Neural cell (in vitro differentiated cells): ENCODE measurements around the gene ZDHHC17. TPM values are rescaled to one million over a fixed set of nuclear protein-coding genes. Genes with fewer than 3 reads are reported as not detected.

Source experiments
- H2AFZ ChIP-seq: fragments of 200-600, 300-800 bp; sonication (generic), shearing (Covaris generic); 2 replicates; pipeline ENCODE4 v1.6.0; 2014; ENCODE audit warnings: low read depth, mild to moderate bottlenecking, antibody characterized with exemption, low read length, moderate library complexity
- H3F3A ChIP-seq: fragments of 200-600 bp; shearing (Covaris generic); 2 replicates; pipeline ENCODE4 v1.6.1; 2016; ENCODE audit warnings: mild to moderate bottlenecking, moderate library complexity, mixed read lengths, antibody characterized with exemption, low read length; ENCODE audit not compliant: insufficient read depth, poor library complexity, severe bottlenecking
- H3K27ac ChIP-seq: fragments of 200-600, 300-800 bp; sonication (generic), shearing (Covaris generic); 2 replicates; pipeline ENCODE4 v1.5.1; 2014; ENCODE audit warnings: mild to moderate bottlenecking, low read length, moderate library complexity
- H3K27me3 ChIP-seq: fragments of 300-800, 200-600 bp; sonication (generic), shearing (Covaris generic); 2 replicates; pipeline ENCODE4 v1.6.0; 2014; ENCODE audit warnings: mild to moderate bottlenecking, low read depth, low read length, moderate library complexity; ENCODE audit not compliant: insufficient read depth
- H3K36me3 ChIP-seq: fragments of 300-800, 200-600 bp; sonication (generic), shearing (Covaris generic); 2 replicates; pipeline ENCODE4 v1.5.1; 2014; ENCODE audit warnings: mild to moderate bottlenecking, antibody characterized with exemption, low read length, moderate library complexity; ENCODE audit not compliant: insufficient read depth
- H3K4me2 ChIP-seq: fragments of 300-800, 200-600 bp; sonication (generic), shearing (Covaris generic); 2 replicates; pipeline ENCODE4 v1.6.0; 2014; ENCODE audit warnings: mild to moderate bottlenecking, low read length
- H3K4me3 ChIP-seq: fragments of 300-800, 200-600 bp; sonication (generic), shearing (Covaris generic); 2 replicates; pipeline ENCODE4 v1.5.1; 2014; ENCODE audit warnings: mild to moderate bottlenecking, low read length, moderate library complexity
- H3K79me2 ChIP-seq: fragments of 200-600 bp; shearing (Covaris generic); replicated peaks from 2 replicates; pipeline ENCODE4 v1.6.0; 2014; ENCODE audit warnings: mild to moderate bottlenecking, low read length, moderate library complexity; ENCODE audit not compliant: insufficient read depth
- H3K9ac ChIP-seq: fragments of 300-800, 200-600 bp; sonication (generic), shearing (Covaris generic); 2 replicates; pipeline ENCODE4 v1.6.1; 2016; ENCODE audit warnings: mild to moderate bottlenecking, low read length, mixed read lengths
- H3K9me2 ChIP-seq: fragments of 200-600 bp; shearing (Covaris generic); 2 replicates; pipeline ENCODE4 v1.6.1; 2016; ENCODE audit warnings: mild to moderate bottlenecking, low read length, mixed read lengths; ENCODE audit not compliant: insufficient read depth
- H3K9me3 ChIP-seq: fragments of 200-600, 300-800 bp; sonication (generic), shearing (Covaris generic); 2 replicates; pipeline ENCODE4 v1.6.1; 2016; ENCODE audit warnings: mild to moderate bottlenecking, mixed run types, low read length, moderate library complexity, mixed read lengths
- H4K20me1 ChIP-seq: fragments of 200-600 bp; shearing (Covaris generic); 2 replicates; pipeline ENCODE4 v1.6.1; 2016; ENCODE audit warnings: mild to moderate bottlenecking, mixed run types; ENCODE audit not compliant: insufficient read depth
- CTCF ChIP-seq: fragments of 450-650 bp; IDR thresholded peaks from 2 replicates; pipeline ENCODE4 v1.5.1; 2014; ENCODE audit warnings: antibody characterized with exemption, mild to moderate bottlenecking, moderate library complexity; ENCODE audit not compliant: poor library complexity, severe bottlenecking
- EP300 ChIP-seq: fragments of 450-650 bp; conservative IDR thresholded peaks from 2 replicates; pipeline ENCODE4 v1.6.1; 2014; ENCODE audit warnings: antibody characterized with exemption, mild to moderate bottlenecking, moderate library complexity; ENCODE audit not compliant: poor library complexity, severe bottlenecking
- EZH2 ChIP-seq: fragments of 200-600, 300-800 bp; shearing (Covaris generic), sonication (generic); IDR thresholded peaks from 2 replicates; pipeline ENCODE4 v1.6.1; 2014; ENCODE audit warnings: antibody characterized with exemption, low read length, borderline replicate concordance, mild to moderate bottlenecking; ENCODE audit not compliant: insufficient read depth, poor library complexity, severe bottlenecking
- MXI1 ChIP-seq: fragments of 450-650 bp; conservative IDR thresholded peaks from 2 replicates; pipeline ENCODE4 v1.6.1; 2014; ENCODE audit warnings: antibody characterized with exemption, mild to moderate bottlenecking; ENCODE audit not compliant: poor library complexity, severe bottlenecking
- POLR2AphosphoS5 ChIP-seq: IDR thresholded peaks from 2 replicates; pipeline ENCODE4 v1.6.1; 2012
- RAD21 ChIP-seq: fragments of 450-650 bp; conservative IDR thresholded peaks from 2 replicates; pipeline ENCODE4 v1.6.1; 2014; ENCODE audit warnings: antibody characterized with exemption, mild to moderate bottlenecking, moderate library complexity
- SMC3 ChIP-seq: fragments of 450-650 bp; conservative IDR thresholded peaks from 2 replicates; pipeline ENCODE4 v1.6.1; 2014; ENCODE audit warnings: antibody characterized with exemption, mild to moderate bottlenecking, moderate library complexity; ENCODE audit not compliant: poor library complexity
- TAF1 ChIP-seq: IDR thresholded peaks from 2 replicates; pipeline ENCODE4 v1.6.1; 2012; ENCODE audit warnings: low read depth
- polyA plus RNA-seq: library from polyadenylated mRNA; depleted of rRNA; stranded (reverse); fragments of >200 nt; gene quantifications from 2 replicates; pipeline ENCODE4 v1.2.3, GENCODE V29; 2014
- TF ChIP-seq, protein P1 (sequence below): IDR thresholded peaks from 2 replicates; pipeline ENCODE4 v1.6.1; 2012; ENCODE audit warnings: borderline replicate concordance

Gene ZDHHC17
- polyA plus RNA-seq, 1 donor from 2014 or later, result 217 TPM

DNA sequence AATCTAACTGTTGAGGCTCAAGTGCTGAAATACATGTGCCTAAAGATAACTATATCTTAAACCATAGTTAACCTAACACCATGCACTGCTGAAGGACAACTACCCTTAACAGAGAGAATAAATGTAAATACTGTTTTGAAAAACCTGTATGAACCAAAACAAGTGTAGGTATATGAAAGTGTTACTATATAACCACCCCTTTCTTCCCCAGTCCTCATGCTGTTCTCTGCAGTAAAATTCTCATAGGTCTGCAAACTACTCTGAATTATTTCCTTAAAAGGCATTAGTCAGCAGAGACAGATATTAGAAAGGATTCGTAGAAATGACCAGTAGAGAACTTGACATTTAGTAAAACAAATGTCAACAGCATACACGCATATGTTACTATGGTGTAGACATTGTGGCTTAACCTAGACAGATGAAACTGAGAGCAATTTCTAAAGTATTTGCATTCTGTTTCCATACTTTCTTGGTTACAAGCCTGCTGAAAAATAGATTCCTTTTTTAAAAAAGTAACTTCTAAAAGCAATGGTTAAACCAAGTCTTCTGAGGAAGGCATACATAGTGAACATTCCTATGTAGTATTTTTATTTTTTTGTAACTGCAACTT lies 101.0 kb downstream of the ZDHHC17 start:
- Histone ChIP-seq H3K9ac (no peak overlapping the region), H4K20me1 (no peaks in the 10 kb centered on the region), H2AFZ (no peak overlapping the region), H3K9me3 (no peaks in the 10 kb centered on the region), H3K9me2 (no peaks in the 10 kb centered on the region), H3K4me3 (no peak overlapping the region), H3K36me3 (no peaks in the 10 kb centered on the region), H3F3A (no peaks in the 10 kb centered on the region), H3K79me2 (peaks cover 6% of the 10 kb centered on the region), H3K4me2 (no peak overlapping the region), H3K27me3 (no peaks in the 10 kb centered on the region), H3K27ac (no peak overlapping the region)
- TF ChIP-seq CTCF, result no peak
- no peak for TF ChIP-seq TAF1
- TF ChIP-seq, protein P1, sequence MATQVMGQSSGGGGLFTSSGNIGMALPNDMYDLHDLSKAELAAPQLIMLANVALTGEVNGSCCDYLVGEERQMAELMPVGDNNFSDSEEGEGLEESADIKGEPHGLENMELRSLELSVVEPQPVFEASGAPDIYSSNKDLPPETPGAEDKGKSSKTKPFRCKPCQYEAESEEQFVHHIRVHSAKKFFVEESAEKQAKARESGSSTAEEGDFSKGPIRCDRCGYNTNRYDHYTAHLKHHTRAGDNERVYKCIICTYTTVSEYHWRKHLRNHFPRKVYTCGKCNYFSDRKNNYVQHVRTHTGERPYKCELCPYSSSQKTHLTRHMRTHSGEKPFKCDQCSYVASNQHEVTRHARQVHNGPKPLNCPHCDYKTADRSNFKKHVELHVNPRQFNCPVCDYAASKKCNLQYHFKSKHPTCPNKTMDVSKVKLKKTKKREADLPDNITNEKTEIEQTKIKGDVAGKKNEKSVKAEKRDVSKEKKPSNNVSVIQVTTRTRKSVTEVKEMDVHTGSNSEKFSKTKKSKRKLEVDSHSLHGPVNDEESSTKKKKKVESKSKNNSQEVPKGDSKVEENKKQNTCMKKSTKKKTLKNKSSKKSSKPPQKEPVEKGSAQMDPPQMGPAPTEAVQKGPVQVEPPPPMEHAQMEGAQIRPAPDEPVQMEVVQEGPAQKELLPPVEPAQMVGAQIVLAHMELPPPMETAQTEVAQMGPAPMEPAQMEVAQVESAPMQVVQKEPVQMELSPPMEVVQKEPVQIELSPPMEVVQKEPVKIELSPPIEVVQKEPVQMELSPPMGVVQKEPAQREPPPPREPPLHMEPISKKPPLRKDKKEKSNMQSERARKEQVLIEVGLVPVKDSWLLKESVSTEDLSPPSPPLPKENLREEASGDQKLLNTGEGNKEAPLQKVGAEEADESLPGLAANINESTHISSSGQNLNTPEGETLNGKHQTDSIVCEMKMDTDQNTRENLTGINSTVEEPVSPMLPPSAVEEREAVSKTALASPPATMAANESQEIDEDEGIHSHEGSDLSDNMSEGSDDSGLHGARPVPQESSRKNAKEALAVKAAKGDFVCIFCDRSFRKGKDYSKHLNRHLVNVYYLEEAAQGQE, result no peak
- TF ChIP-seq POLR2AphosphoS5, result no peak
- no peak for TF ChIP-seq EZH2
- no peak for TF ChIP-seq SMC3
- no peak for TF ChIP-seq MXI1
- TF ChIP-seq EP300, result no peak
- no peak for TF ChIP-seq RAD21

- Histone ChIP-seq H3K27ac (peak overlapping the region; percentile 54), H3K4me3 (peak overlapping the region; percentile 35), H3K36me3 (no peaks in the 10 kb centered on the region), H3K4me2 (no peak overlapping the region), H3K27me3 (no peaks in the 10 kb centered on the region), H3K9me2 (no peaks in the 10 kb centered on the region), H3K79me2 (peaks cover 11% of the 10 kb centered on the region), H3F3A (no peaks in the 10 kb centered on the region), H3K9ac (peak overlapping the region; percentile 41), H3K9me3 (no peaks in the 10 kb centered on the region), H4K20me1 (no peaks in the 10 kb centered on the region), H2AFZ (peak overlapping the region; percentile 52)
- no peak for TF ChIP-seq MXI1
These were observed 102.2 kb downstream of the ZDHHC17 start for GRCh38 chr12:76866151-76866567.

DNA sequence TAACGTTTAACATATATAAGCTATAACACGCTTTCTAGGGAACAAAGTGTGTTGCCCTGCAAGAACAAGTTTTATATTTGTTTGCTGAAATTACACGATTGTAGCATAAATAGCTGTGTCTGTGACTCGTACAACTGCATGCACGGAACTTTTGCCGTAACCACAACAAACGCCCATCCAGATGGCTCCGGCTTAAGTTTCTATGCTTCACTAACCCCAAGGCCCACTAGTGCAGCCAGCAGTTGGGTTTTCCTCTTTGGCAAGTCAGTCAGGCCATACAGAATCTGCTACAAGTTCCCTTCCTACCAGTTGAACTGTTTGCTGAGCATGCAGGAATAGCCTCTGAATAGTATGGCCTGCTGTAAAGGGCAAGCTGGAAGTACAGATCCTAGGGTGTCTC lies 102.8 kb downstream of the ZDHHC17 start:
- Histone ChIP-seq H3K9me3 (no peaks in the 10 kb centered on the region), H3K79me2 (peaks cover 14% of the 10 kb centered on the region), H2AFZ (no peak overlapping the region), H3F3A (no peaks in the 10 kb centered on the region), H3K4me2 (no peak overlapping the region), H3K27me3 (no peaks in the 10 kb centered on the region), H3K9ac (peak overlapping the region; percentile 41), H4K20me1 (no peaks in the 10 kb centered on the region), H3K27ac (peak overlapping the region; percentile 54), H3K9me2 (no peaks in the 10 kb centered on the region), H3K4me3 (no peak overlapping the region), H3K36me3 (no peaks in the 10 kb centered on the region)
- TF ChIP-seq CTCF, result no peak
- no peak for TF ChIP-seq MXI1
- TF ChIP-seq EZH2, result no peak
- TF ChIP-seq SMC3, result no peak
- no peak for TF ChIP-seq POLR2AphosphoS5
- no peak for TF ChIP-seq RAD21
- TF ChIP-seq, protein P1, result no peak
- TF ChIP-seq TAF1, result no peak
- no peak for TF ChIP-seq EP300
